BLaER1 (cell line): ENCODE data around the gene TEX14.
"Not testable (repeated sequence)": the region's sequence is repeated elsewhere in the genome, so short reads cannot be mapped to it uniquely, and the experiment has no call there.

Source experiments
- H3K27ac ChIP-seq: shearing (Covaris generic); formaldehyde crosslinking; 2 replicates; pipeline ENCODE4 v1.8.1; 2022
- H3K27me3 ChIP-seq: shearing (Covaris generic); formaldehyde crosslinking; 2 replicates; pipeline ENCODE4 v1.8.1; 2022
- H3K36me3 ChIP-seq: shearing (Covaris generic); formaldehyde crosslinking; 2 replicates; pipeline ENCODE4 v1.8.1; 2022
- H3K4me1 ChIP-seq: shearing (Covaris generic); formaldehyde crosslinking; 2 replicates; pipeline ENCODE4 v1.8.1; 2022
- H3K4me2 ChIP-seq: shearing (Covaris generic); formaldehyde crosslinking; 2 replicates; pipeline ENCODE4 v1.8.1; 2022
- H3K4me3 ChIP-seq: shearing (Covaris generic); formaldehyde crosslinking; 2 replicates; pipeline ENCODE4 v1.8.1; 2022
- H3K9ac ChIP-seq: shearing (Covaris generic); formaldehyde crosslinking; 2 replicates; pipeline ENCODE4 v1.8.1; 2022
- H3K9me3 ChIP-seq: shearing (Covaris generic); formaldehyde crosslinking; 2 replicates; pipeline ENCODE4 v1.8.1; 2022
- H4K20me1 ChIP-seq: shearing (Covaris generic); formaldehyde crosslinking; 2 replicates; pipeline ENCODE4 v1.8.1; 2022
- Cebpa-rat ChIP-seq: shearing (Covaris generic); IDR thresholded peaks from 2 replicates; pipeline ENCODE4 v1.8.1; 2022

Gene TEX14

DNA sequence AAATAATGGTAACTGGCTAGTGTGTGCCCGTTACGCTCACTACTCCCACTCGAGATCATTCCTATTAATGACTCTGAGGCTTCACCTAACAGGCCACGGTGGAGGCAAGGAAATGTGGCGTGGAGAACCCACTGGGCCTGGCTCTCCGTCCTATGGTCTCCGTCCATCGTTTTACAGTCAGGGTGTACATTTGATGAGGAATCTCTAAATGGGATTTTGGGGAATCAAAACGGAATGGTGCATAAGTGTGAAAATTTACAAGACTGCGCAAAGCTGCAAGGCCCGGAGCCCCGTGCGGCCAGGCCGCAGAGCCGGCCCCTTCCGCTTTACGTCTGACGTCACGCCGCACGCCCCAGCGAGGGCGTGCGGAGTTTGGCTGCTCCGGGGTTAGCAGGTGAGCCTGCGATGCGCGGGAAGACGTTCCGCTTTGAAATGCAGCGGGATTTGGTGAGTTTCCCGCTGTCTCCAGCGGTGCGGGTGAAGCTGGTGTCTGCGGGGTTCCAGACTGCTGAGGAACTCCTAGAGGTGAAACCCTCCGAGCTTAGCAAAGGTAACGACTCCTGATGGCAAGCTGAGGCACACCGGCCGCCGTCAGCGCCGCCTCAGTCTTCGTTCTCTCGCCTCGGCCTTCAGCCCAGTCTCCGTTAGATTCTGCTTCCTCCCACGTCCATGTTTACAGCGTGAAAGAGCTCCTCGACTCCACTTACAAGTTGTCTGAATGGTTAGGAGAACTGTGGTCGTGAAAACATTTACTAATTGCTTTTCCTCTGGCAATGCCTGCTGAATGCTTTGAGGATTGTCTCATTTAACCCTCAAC is 602 bp upstream of the TEX14 start, which contains the start of gene RAD51C:
RAD51C (plus strand) TSS at position 364 of the 817 bp plus-strand sequence; CDS start at position 406, 42 bp downstream.
- Histone ChIP-seq H3K27me3 (no peaks in the 10 kb centered on the region), H4K20me1 (no peaks in the 10 kb centered on the region), H3K4me3 (peak within 1 kb of the TSS; percentile 79), H3K4me2 (peak within 1 kb of the TSS; percentile 88), H3K36me3 (peaks cover 27% of the 10 kb centered on the region), H3K27ac (peak within 1 kb of the TSS; percentile 86), H3K9me3 (peaks cover 4% of the 10 kb centered on the region; the same call in 1 of the 2 replicates), H3K4me1 (peaks cover 23% of the 10 kb centered on the region), H3K9ac (peak within 1 kb of the TSS; percentile 93)
- TF ChIP-seq Cebpa-rat = no peak

GRCh38 chr17:58690033-58690432 is 1.8 kb downstream of the TEX14 start:
- TF ChIP-seq Cebpa-rat = peak; percentile 91
- not testable (repeated sequence) for H3K27ac ChIP-seq, H3K27me3 ChIP-seq, H3K4me3 ChIP-seq, H3K4me2 ChIP-seq, H3K9ac ChIP-seq, H3K9me3 ChIP-seq, H3K36me3 ChIP-seq, H4K20me1 ChIP-seq
- peaks cover 23% of the 10 kb centered on the region for H3K4me1 ChIP-seq

DNA sequence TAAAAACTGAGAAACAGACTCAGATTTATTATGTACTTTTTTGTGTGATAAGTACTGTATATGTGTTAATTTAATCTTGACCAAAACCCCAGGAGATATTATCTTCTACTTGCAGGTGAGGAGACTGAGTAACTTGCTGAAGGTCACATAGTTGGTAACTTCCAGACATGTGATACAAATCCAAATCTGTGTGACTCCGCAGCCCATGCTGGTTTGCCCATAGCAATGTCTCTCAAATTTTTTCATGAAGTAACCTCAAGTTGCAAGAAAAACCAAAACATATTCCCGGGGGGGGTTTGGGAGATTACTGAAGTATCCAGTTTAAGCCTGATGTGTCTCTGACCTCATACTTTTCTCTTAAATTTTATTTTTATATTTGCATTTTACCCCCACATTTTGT is 3.3 kb downstream of the TEX14 start:
- Histone ChIP-seq H3K9me3 (peaks cover 4% of the 10 kb centered on the region; the same call in 1 of the 2 replicates), H3K27me3 (no peaks in the 10 kb centered on the region), H3K4me2 (no peak overlapping the region), H4K20me1 (no peaks in the 10 kb centered on the region), H3K4me3 (no peak overlapping the region), H3K27ac (no peak overlapping the region), H3K4me1 (peaks cover 8% of the 10 kb centered on the region), H3K9ac (no peak overlapping the region), H3K36me3 (no peaks in the 10 kb centered on the region)
- no peak for TF ChIP-seq Cebpa-rat

- no peaks in the 10 kb centered on the region for H4K20me1 ChIP-seq
- peaks cover under 1% of the 10 kb centered on the region; the same call in 1 of the 2 replicates for H3K4me1 ChIP-seq
- H3K27ac ChIP-seq = no peak overlapping the region
- no peak for TF ChIP-seq Cebpa-rat
- H3K4me3 ChIP-seq = no peak overlapping the region
- H3K9me3 ChIP-seq = peaks cover 4% of the 10 kb centered on the region; the same call in 1 of the 2 replicates
- no peaks in the 10 kb centered on the region for H3K27me3 ChIP-seq
- H3K4me2 ChIP-seq = no peak overlapping the region
- no peak overlapping the region for H3K9ac ChIP-seq
- H3K36me3 ChIP-seq = no peaks in the 10 kb centered on the region
Measured at GRCh38 chr17:58686980-58687379, 4.9 kb downstream of the TEX14 start.

DNA sequence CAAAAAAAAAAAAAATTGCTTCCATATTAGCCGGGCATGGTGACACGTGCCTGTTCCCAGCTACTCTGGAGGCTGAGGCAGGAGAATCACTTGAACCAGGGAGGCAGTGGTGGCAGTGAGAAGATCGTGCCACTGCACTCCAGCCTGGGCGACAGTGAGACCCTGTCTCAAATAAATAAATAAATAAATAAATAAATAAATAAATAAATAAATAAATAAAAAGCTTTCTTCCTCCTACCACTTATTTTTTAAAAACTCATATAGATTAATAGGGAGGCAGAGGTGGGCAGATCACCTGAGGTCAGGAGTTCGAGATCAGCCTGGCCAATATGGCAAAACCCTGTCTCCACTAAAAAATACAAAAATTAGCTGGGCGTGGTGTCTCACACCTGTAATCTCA is 7.4 kb downstream of the TEX14 start:
- not testable (repeated sequence) for H4K20me1 ChIP-seq, H3K27ac ChIP-seq, H3K9ac ChIP-seq, H3K4me3 ChIP-seq, H3K9me3 ChIP-seq, H3K4me1 ChIP-seq, H3K36me3 ChIP-seq, H3K4me2 ChIP-seq, H3K27me3 ChIP-seq

- Histone ChIP-seq H3K4me1 (0 out of 2 replicates have a peak, but pooled peaks cover 8% of the 10 kb centered on the region), H3K36me3 (no peaks in the 10 kb centered on the region), H3K4me3 (no peak overlapping the region), H3K9me3 (no peaks in the 10 kb centered on the region), H4K20me1 (no peaks in the 10 kb centered on the region), H3K4me2 (no peak overlapping the region), H3K27me3 (no peaks in the 10 kb centered on the region), H3K9ac (no peak overlapping the region), H3K27ac (no peak overlapping the region)
- TF ChIP-seq Cebpa-rat = no peak
Measured at GRCh38 chr17:58684003-58684402, 7.8 kb downstream of the TEX14 start.

DNA sequence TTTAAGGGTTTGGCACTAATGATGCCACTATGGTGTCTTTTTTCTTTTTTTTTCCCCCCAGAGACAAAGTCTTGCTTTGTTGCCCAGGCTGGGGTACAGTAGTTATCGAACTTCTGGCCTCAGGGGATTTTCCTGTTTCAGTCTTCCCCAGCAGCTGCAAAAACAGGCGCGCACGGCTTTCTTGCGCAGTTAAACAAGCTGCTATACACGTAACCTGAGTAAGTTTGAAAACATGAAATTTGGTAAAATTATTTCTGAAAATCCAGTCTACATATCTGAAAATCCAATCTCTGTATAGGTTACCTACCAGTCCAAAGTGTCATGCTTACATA is 11.8 kb downstream of the TEX14 start:
- H3K4me2 ChIP-seq = no peak overlapping the region

DNA sequence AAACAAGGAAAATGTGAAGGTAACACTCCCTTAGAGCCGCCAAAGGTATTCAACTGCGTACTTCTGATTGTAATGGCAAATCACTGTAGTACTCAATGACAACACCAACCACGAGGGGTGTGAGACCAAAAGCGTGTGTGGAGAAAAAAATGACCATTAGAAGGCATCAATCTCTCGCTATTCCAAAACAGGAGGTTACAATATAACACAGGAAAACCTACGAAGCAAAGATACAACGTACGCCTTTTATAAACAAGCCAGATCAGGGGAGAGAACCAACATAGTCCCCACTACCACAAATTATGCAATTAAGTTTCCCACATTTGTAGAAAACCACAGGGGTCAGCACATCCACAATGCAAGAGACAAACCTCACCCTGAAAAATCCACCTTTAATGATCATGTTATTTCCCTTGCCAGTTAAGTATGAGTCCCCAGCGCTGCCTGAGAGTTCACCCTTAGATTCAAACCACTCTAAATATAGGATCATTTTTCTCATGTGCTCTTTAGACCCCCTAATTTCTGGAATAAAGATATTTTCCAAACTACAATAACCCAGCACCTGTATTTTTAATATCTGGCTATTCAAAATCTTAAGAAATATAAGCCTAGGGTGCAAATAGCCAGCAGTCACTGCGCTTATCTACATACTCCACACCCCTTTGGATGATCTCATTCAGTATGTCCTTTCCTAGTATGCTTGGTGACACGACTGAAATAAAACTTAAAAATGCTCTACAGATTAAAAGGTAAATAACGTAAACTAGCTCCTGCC is 12.4 kb downstream of the TEX14 start:
- H3K9ac ChIP-seq = no peak overlapping the region
- no peaks in the 10 kb centered on the region for H3K9me3 ChIP-seq
- no peak overlapping the region for H3K4me3 ChIP-seq
- no peak overlapping the region for H3K27ac ChIP-seq
- no peaks in the 10 kb centered on the region for H4K20me1 ChIP-seq
- H3K4me2 ChIP-seq = no peak overlapping the region
- H3K36me3 ChIP-seq = no peaks in the 10 kb centered on the region
- no peaks in the 10 kb centered on the region for H3K27me3 ChIP-seq
- no peak for TF ChIP-seq Cebpa-rat
- H3K4me1 ChIP-seq = 0 out of 2 replicates have a peak, but pooled peaks cover 8% of the 10 kb centered on the region

More for the DNA sequence above, 11.8 kb downstream of the TEX14 start:
- H3K9ac ChIP-seq = no peak overlapping the region
- TF ChIP-seq Cebpa-rat = no peak
- H3K36me3 ChIP-seq = no peaks in the 10 kb centered on the region
- H3K27ac ChIP-seq = no peak overlapping the region
- H3K9me3 ChIP-seq = no peaks in the 10 kb centered on the region
- no peaks in the 10 kb centered on the region for H4K20me1 ChIP-seq
- H3K27me3 ChIP-seq = no peaks in the 10 kb centered on the region
- H3K4me3 ChIP-seq = no peak overlapping the region
- H3K4me1 ChIP-seq = 0 out of 2 replicates have a peak, but pooled peaks cover 8% of the 10 kb centered on the region

DNA sequence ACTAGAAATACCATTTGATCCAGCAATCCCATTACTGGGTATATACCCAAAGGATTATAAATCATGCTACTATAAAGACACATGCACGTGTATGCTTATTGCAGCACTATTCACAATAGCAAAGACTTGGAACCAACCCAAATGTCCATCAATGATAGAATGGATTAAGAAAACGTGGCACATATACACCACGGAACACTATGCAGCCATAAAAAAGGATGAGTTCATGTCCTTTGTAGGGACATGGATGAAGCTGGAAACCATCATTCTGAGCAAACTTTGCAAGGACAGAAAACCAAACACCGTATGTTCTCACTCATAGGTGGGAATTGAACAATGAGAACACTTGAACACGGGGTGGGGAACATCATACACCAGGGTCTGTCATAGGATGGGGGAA is 13.6 kb downstream of the TEX14 start:
- H3K4me2 ChIP-seq, H3K9me3 ChIP-seq, H3K4me3 ChIP-seq, H3K9ac ChIP-seq, H3K27me3 ChIP-seq, H4K20me1 ChIP-seq, H3K27ac ChIP-seq, H3K36me3 ChIP-seq: not testable (repeated sequence)
- peaks cover 17% of the 10 kb centered on the region; the same call in 1 of the 2 replicates for H3K4me1 ChIP-seq
